GM19324 (cell line): Measurements from ENCODE around the gene EDIL3.

Experiments
- ATAC-seq: cut with Tn5 transposase; IDR thresholded peaks from one replicate; pipeline ENCODE4 v1.9.1; 2021; ENCODE audit warnings: mild to moderate bottlenecking, moderate library complexity; ENCODE audit not compliant: unreplicated experiment, low FRiP score

EDIL3 gene

DNA sequence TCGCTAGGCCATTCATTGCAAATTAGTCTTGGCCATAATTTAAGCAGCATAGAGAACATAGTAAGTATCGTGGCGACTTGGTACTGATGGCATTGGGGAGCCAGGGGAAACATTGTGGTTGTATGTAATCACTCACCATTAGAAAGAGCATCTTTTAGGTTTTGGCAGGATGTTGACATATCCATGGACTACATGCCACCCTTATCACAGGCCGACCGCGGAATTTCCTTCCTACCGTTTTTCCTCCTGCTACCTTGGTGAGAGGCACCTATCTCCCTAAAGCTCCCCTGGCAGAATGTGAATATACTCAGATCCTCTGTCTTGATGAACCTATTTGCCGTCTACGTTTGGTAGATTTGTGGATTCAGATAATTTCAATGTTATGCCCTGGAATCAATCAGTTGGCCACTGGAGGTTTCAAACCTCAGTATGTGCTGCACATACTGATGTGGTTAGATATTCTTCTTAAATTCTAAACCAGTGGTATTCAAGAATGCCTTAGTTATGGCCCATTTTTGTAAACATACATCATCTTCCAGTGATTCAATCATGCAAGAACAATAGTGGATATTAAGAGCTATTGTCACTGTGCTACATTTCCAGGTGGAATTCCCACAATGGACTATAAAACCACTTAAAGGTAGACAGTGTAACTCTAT lies 393.0 kb downstream of the EDIL3 start:
- no peak for ATAC-seq

DNA sequence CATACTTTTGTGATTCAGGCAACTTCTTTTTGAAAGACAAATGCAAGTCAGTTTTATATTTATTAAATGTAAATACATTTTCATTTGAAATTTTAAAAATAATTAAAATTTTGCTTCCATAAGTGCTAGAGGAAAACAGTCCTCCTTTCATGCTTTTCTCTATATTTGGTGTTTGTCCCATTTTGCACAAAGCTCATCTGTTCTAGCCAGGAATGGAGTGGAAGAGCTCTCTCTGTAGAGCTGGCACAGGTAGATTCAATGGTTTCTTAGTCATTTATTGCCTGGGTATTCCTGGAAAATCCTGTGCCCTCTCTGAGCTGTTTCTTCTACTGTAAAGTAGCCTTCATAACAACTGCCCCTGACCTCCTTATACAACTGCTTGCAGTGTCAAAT lies 396.4 kb downstream of the EDIL3 start:
- ATAC-seq: no peak

- no peak for ATAC-seq
These were observed 397.0 kb downstream of the EDIL3 start for GRCh38 chr5:83987513-83988292.

DNA sequence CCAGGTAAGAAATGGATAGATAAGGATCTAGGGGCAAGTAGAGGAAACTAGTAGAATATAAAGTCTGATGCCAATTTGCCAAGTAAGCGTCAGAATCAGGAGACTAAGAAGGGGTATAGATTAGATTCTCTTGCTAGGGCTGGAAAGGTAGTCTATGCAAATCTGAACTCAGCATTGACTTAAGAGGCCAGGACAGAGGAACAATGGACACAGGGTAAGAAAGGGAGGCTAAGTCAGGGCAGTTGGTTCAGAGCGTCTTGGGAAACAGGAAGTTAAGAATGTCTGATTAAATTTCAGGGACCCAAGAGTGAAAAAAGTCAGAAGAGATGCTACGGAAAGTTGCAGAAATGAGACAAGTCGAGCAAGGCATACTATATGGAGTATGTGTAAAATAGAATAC lies 400.8 kb downstream of the EDIL3 start:
- no peak for ATAC-seq

DNA sequence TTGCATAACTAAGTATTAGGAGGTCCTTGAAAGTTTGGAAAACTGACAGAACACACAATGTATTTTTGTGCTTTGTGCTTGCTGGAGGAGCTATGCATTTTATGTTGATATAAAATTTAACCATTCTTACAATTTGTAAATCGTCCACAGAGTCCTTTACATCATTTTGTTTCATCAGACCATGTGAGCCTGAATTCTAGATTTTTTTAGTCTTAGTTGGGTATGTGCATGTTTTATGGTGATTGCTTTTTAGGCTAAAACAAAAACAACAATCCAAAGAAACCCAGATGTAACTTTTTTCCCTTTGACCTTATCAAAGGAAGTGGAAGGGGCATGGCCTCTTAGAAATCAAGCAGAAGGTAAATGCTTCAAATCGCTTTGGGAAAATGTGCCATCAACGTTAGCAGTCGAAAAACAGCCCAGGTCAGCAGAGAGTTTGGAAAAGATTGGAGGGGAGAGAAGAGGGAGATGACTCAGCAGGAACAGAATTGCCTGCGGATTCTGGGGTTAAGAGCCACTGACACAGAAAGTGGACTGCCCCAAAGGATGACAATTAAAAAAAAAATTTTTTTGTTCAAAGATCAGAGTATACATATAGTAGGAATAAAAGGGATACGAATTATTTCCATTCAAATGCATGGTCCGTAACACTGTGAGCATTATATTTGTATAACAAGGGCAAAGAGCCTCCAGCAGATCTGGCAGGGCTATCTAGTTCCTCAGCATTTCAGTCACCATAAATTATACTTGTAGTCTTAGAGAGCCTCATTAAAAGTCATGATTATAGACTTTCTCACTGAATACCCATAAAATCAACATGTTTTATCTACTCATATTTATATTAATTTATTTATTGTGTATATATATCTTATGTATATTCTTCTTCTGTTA lies 410.5 kb downstream of the EDIL3 start:
- no peak for ATAC-seq

DNA sequence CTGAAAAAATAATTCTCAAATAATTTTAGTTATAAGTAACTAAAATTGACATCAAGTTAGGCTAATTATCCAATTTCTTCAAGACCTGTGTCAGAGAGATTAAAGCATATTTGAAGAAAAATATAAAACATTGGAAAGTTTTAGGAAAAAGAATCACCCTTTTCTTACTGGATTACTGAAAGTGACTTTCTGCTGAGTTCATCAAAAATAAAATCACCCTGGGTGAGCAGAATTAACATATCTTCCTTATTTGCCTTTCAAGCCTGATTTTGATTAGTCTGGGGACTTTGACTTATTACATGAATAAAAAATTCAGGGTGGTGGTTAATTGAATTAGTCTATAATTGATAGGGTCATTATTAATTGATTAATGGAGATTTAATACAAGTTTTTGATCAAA lies 411.8 kb downstream of the EDIL3 start:
- no peak for ATAC-seq

- no peak for ATAC-seq
These were observed 412.4 kb downstream of the EDIL3 start for GRCh38 chr5:83972236-83972635.

- ATAC-seq: no peak
These were observed 417.3 kb downstream of the EDIL3 start for GRCh38 chr5:83967417-83967816.

- no peak for ATAC-seq
These were observed 419.2 kb downstream of the EDIL3 start for GRCh38 chr5:83965441-83965840.

DNA sequence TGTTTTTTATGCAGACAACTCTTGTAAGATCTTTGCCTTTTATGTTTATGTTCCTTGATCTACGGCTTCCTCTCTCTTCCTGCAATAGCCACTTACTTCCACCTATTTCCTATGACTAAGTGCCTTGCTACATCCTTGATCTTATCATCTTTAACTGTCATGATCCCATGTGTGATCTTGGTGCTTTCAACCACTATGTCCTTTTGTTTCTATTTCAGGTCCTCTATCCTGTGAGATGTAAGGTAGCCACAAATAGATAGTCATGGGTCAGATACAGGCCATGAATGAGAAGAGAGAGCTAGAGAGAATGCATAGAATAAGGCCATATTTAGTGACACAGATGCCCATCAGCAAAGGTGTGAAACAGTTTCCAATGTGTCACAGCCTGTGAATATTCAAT lies 420.4 kb downstream of the EDIL3 start:
- ATAC-seq: no peak

DNA sequence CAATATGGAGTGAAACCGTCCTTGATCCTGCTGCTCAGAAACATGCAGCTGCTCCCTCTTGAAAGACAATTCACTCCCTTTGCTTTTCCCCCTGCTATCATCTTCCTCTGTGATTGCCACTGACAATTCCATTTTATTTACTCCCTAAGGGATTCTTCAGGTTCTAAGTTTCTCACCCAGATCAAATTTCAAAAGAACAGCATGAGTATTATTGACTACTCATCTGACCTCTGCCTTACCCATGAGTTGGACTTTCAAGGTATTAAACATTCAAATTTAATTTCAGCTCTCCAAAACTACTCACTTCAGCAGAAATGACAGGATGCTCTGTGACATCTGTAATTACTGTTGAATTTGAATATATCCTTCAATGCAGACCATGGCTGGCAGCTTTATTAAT lies 427.5 kb downstream of the EDIL3 start:
- no peak for ATAC-seq

DNA sequence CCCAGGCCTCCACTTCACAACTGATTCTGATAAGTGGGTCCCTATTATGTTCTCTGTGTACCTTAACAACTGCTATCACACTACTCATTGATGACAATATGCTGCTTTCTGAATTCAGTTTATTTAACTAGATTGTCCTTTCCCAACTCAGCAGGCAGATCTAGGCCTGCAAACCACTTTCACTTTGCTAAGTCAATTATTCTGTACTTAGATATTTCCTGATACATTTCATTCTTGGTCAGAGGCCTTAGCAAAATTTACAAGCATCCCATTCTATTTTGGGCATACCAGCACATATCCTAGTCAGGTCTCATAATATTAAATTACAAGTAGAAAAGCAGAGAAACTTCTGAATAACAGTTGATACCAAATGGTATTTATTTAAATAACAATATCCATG lies 428.3 kb downstream of the EDIL3 start:
- no peak for ATAC-seq

GRCh38 chr5:83955916-83956315 lies 428.8 kb downstream of the EDIL3 start:
- no peak for ATAC-seq

GRCh38 chr5:83947763-83948162 lies 436.9 kb downstream of the EDIL3 start:
- ATAC-seq: no peak

- ATAC-seq: no peak
These were observed 438.2 kb downstream of the EDIL3 start for GRCh38 chr5:83946516-83946915.

DNA sequence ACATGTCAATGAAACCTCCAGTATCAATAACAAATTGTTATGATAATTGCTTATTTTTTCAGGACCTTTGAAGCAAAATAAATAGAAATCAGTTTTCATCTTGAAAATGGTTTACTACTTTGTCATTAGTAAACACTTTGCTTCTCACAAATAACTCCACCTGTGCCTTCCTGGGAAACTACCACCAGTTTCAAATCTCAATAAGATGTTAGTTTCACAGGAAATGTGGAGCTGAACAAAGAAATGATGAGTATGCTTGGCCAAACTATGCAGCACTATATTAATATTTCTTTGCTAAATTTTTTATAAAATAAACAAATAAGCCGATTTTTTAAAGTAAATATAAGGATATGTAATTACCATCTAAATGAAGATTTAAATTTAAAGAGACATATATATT lies 442.5 kb downstream of the EDIL3 start:
- no peak for ATAC-seq

GRCh38 chr5:83937837-83938236 lies 446.8 kb downstream of the EDIL3 start:
- no peak for ATAC-seq

DNA sequence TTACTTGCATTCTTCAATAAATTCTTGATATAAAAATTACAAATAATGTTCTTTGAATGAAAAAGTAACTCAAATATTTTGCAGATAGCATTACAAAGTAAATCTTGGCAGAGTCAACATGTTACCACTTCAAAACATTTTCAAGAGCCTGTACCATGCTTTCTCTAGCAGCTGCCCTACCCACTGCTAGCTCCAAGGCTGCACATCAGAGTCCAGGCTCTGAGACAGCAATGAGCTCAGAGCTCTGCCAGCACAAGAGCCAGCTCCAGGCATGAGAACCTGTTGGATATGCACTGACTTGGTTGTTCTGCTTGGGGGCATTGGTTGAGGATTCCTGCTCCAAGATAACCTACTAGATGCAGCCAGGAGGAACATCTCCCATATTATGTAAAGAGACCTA lies 452.7 kb downstream of the EDIL3 start:
- no peak for ATAC-seq

- ATAC-seq: no peak
These were observed 457.4 kb downstream of the EDIL3 start for GRCh38 chr5:83927140-83927733.

DNA sequence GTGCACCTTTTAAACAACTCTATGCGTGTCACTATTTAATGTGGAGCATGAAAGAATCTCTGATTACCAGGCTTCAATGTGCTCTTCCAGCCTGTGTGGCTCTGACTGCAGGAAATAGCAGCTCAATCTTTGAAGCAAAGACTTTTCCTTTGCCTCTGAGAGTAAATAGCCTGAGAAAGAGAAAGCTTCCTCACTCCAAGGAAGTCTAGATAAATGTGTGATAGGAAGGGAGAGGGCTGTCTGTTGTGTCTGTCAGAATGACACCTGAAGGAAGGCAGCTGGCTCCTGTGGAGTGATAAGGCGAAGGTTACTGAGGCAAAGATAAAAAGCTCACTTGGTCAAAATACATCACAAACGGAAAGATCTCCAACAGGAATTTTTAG lies 458.7 kb downstream of the EDIL3 start:
- no peak for ATAC-seq
